RWPE2 (cell line): ENCODE data around the gene RICTOR.
A peak's percentile ranks its signal among the peaks of the same experiment; 100 is the strongest.
"Not testable (repeated sequence)": the region's sequence is repeated elsewhere in the genome, so short reads cannot be mapped to it uniquely, and the experiment has no call there.

Source experiments
- ATAC-seq: fragments of 200-7000 bp; cut with Tn5 transposase; 3 replicates; pipeline ENCODE4 v1.9.1; 2021; ENCODE audit warnings: low read depth
- DNase-seq: peaks from one replicate; pipeline ENCODE4 v3.0.0-alpha.2; 2020; ENCODE audit warnings: low spot score
- H3K27ac ChIP-seq: fragments of 450-650 bp; 2 replicates; pipeline ENCODE4 v1.5.1; 2017; ENCODE audit warnings: mild to moderate bottlenecking; ENCODE audit not compliant: poor library complexity, severe bottlenecking
- H3K27me3 ChIP-seq: fragments of 250-450 bp; sonication (Bioruptor Pico); 2 replicates; pipeline ENCODE4 v1.5.1; 2021; ENCODE audit warnings: mild to moderate bottlenecking, moderate library complexity; ENCODE audit not compliant: insufficient read depth, poor library complexity, severe bottlenecking
- H3K36me3 ChIP-seq: fragments of 250-450 bp; sonication (Bioruptor Pico); 2 replicates; pipeline ENCODE4 v1.5.1; 2020; ENCODE audit warnings: low read depth, mild to moderate bottlenecking, moderate library complexity
- H3K4me1 ChIP-seq: fragments of 250-450 bp; sonication (Bioruptor Pico); 2 replicates; pipeline ENCODE4 v1.5.1; 2021; ENCODE audit warnings: mild to moderate bottlenecking, moderate library complexity; ENCODE audit not compliant: insufficient read depth, poor library complexity, severe bottlenecking
- H3K4me3 ChIP-seq: fragments of 250-450 bp; sonication (Bioruptor Pico); 2 replicates; pipeline ENCODE4 v1.5.1; 2021; ENCODE audit warnings: mild to moderate bottlenecking, moderate library complexity; ENCODE audit not compliant: severe bottlenecking
- H3K9me3 ChIP-seq: fragments of 250-450 bp; sonication (Bioruptor Pico); 2 replicates; pipeline ENCODE4 v1.5.1; 2021; ENCODE audit warnings: mild to moderate bottlenecking, moderate library complexity; ENCODE audit not compliant: severe bottlenecking
- CTCF ChIP-seq: fragments of 450-650 bp; IDR thresholded peaks from one replicate; pipeline ENCODE4 v1.5.1; 2017; ENCODE audit warnings: mild to moderate bottlenecking, moderate library complexity; ENCODE audit not compliant: poor library complexity, severe bottlenecking

Gene RICTOR

GRCh38 chr5:39040875-39041274 is 33.3 kb downstream of the RICTOR start:
- Histone ChIP-seq H3K27me3 (no peaks in the 10 kb centered on the region), H3K36me3 (0 out of 2 replicates have a peak, but pooled peaks cover 6% of the 10 kb centered on the region), H3K4me1 (no peaks in the 10 kb centered on the region), H3K9me3 (no peaks in the 10 kb centered on the region), H3K4me3 (no peak overlapping the region), H3K27ac (no peak overlapping the region)
- ATAC-seq (no peak), DNase-seq (no peak)
- TF ChIP-seq CTCF = no peak

GRCh38 chr5:39034493-39034892 is 39.7 kb downstream of the RICTOR start:
- not testable (repeated sequence) for H3K36me3 ChIP-seq, DNase-seq, H3K27ac ChIP-seq, H3K4me3 ChIP-seq, H3K9me3 ChIP-seq, H3K4me1 ChIP-seq, H3K27me3 ChIP-seq, ATAC-seq

GRCh38 chr5:39031041-39031440 is 43.2 kb downstream of the RICTOR start:
- H3K27me3 ChIP-seq = no peaks in the 10 kb centered on the region
- ATAC-seq (no peak), DNase-seq (no peak)
- peaks cover 5% of the 10 kb centered on the region for H3K9me3 ChIP-seq
- peaks cover 4% of the 10 kb centered on the region for H3K4me1 ChIP-seq
- TF ChIP-seq CTCF = no peak
- H3K4me3 ChIP-seq = no peak overlapping the region
- no peak overlapping the region for H3K27ac ChIP-seq
- H3K36me3 ChIP-seq = peaks cover 12% of the 10 kb centered on the region

- Histone ChIP-seq H3K27ac (no peak overlapping the region), H3K36me3 (peaks cover 18% of the 10 kb centered on the region), H3K27me3 (no peaks in the 10 kb centered on the region), H3K9me3 (peaks cover 3% of the 10 kb centered on the region), H3K4me1 (peaks cover 9% of the 10 kb centered on the region), H3K4me3 (no peak overlapping the region)
- no peak for TF ChIP-seq CTCF
- ATAC-seq (no peak), DNase-seq (no peak)
Observed at GRCh38 chr5:39025456-39025855, 48.7 kb downstream of the RICTOR start.

GRCh38 chr5:39024884-39025283 is 49.3 kb downstream of the RICTOR start:
- TF ChIP-seq CTCF = no peak
- H3K27ac ChIP-seq = no peak overlapping the region
- H3K36me3 ChIP-seq = peaks cover 24% of the 10 kb centered on the region
- H3K9me3 ChIP-seq = peaks cover 3% of the 10 kb centered on the region
- DNase-seq (no peak), ATAC-seq (peak; percentile 74)
- no peak overlapping the region for H3K4me3 ChIP-seq
- peaks cover 9% of the 10 kb centered on the region for H3K4me1 ChIP-seq
- no peaks in the 10 kb centered on the region for H3K27me3 ChIP-seq
